ENCODE results near the gene RCL1.

Gene RCL1

DNA sequence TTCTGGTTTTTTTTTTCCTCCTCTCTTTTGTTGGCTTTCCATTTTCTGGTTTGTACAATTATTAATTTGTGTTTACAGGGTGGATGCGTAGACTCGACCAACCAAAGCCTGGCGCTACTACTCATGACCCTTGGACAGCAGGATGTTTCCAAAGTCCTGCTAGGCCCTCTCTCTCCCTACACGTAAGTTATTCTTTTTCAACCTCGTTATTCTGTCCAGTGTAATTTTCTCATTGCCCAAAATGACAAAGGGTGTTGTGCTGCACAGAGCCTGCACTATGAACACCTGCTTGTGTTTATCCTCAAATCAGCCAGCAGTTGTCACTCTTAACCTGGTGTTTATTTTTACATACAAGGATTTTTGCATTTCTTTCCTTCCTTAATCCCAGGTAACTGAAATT lies 56.6 kb downstream of the RCL1 start:
- no peak for DNase-seq

DNA sequence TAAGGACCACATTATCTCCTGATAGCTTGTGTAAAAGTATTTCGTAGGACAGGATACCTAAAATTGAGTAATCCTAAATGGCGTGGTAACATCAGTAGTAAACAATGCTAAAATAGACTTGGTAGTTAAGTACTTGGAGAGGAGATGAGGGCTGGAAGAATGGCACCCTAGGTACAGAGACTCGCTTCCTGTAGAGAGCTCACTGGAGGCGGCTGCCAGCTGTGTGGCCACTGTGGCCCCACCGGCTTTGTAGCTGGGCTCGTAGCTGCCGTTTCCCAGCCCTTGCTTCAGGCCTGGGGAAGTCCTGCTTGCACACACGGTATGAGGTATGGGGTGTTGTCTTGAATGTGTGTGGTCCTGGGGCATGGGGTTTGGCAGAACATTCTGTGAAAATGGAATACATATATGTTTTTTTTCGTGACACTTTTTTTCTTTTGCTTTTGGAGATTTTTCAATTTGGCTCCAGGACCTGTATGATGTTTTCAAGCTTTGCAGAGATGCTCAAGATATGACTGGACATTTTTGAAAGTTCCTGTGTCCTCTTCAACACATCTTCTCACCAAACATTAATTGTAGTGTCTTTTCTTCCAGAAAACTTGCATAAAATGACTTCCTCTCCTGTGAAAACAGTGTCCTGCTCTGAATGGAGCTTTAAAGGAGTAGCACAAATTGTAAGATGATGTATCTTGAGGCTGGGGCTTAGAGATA lies 58.0 kb downstream of the RCL1 start:
- DNase-seq: no peak

DNA sequence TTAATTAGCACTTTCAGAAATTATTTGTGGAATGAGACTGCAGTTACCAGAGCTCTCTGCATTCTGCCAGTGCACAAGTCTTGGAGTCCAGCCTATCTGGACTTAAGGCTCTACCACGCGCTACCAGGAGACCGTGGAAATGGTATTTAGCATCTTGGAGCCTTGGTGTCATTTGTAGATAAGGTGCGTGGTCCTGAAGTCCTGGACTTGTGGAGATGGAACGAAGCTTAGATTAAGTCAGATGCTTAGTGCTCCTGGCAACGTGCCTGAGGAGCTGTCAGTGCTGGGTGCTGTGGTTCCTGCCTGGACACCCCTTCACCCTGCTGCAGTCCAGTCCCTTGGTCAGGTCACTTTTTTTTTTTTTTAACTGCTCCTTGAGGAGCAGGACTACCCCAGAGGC lies 59.7 kb downstream of the RCL1 start:
- DNase-seq: no peak

DNA sequence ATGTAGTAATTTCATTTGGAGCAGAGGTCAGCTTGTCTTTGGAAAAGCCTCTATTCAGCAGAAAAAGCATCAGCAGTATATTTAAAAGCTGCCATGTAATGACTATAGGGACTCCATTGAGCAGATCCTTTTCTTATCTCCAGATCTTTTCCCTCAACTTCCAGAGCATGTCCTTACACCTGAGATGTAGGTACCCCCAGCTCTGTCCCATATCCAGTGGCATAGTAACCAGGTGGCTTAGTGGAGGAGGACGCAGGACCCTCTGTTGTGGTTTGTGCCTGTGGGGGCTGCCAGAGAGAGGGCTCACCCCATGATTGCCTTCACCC lies 61.5 kb downstream of the RCL1 start:
- DNase-seq: no peak

DNA sequence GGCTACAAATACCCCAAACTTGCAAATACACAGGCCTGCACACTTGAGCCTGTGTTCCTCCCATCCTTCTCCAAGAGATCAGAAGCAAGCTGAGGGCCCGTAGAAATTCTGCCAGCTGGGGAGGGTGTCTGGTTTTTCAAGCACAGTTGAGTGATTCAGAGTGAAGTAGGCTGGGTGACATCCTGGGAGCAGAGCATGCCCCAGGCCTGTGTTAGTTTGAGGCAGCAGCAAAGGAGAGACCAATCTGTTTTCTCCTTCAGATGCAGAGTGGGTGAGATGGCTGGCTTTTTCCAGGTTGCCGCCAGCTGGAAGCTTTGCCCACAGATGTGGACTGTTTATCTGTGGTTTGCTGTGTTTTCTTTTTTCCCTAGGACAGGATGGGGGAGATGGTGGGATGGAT lies 63.1 kb downstream of the RCL1 start:
- no peak for DNase-seq

DNA sequence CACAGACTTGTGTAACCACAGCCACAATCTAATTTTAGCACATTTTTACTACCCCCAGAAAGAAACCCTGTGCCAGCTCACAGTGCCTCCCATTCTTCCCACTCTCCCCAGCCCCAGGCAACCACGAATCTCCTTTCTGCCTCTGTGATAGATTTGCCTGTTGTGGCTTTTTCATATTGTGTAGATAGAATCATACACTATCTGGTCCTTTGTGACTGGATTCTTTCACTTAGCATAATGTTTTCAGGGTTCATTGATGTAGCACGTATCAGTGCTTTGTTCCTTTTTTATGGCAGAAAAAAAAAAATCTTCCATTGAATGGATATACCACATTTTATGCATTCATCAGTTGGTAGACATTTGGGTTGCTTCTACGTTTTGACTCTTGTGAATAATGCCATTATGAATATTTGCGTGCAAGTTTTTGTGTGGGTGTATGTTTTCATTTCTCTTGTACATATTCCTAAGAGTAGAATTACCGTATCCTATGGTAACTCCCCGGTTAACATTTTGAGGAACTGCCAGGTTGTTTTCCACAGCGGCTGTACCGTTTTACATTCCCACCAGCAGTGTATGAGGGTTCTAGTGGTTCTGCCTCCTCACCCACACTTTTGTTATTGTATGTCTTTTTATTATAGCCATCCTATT lies 64.5 kb downstream of the RCL1 start:
- DNase-seq: no peak

DNA sequence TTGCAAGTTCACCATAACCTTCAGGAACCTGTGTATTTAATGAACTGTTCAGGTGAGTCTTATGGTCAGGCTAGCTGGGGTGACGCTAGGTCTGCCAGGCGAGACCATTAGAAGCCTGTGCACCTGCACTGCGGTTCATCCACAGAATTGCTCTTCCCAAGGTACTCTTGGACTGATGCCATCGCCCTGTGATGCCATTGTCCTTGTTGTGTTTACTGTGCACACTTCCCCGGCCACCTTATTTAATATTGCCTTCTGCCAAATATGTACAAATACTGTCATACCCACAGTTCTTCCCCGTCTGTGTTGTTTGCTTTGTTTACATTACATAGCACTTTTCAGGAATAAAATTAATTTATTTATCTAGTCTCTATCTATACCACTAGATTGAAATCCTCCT lies 66.3 kb downstream of the RCL1 start:
- DNase-seq: no peak

DNA sequence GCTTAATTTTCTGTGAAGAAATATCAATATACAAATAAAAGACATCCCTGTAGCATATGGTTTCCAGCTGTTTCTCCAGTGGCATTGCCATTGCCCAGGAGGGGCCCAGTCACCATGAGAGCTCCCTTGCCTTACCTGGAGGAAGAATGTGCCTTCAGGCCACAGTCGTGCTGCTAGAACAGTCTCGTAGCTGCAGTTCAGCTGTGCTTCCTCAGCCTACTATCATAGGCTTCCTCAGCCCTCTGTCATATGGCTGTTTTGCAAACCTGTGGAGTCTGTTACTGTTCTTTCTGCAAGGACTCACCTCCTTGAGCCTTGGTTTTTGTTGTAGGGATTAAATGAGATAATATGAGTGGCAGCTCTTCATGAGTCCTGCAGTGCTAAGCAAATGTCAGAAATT lies 67.6 kb downstream of the RCL1 start:
- DNase-seq: no peak

DNA sequence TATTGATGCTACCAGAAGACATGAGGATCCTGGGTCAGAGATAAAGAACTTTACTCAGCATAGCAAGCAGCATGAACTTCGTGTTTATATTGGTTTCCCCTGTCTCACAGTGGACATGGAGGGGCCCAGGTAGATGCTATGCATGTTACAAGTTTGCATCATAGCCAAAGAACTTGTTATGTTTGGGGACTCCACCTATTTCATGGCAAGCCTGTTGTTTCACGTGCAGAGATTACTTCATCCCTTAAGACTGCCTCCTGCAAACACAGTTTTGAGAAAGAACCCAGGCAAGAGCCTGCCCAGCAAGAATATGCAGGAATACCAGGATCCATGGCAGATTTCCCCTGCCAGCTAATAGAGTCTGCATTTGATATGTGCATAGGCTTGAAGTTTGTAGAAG lies 68.4 kb downstream of the RCL1 start:
- no peak for DNase-seq

DNA sequence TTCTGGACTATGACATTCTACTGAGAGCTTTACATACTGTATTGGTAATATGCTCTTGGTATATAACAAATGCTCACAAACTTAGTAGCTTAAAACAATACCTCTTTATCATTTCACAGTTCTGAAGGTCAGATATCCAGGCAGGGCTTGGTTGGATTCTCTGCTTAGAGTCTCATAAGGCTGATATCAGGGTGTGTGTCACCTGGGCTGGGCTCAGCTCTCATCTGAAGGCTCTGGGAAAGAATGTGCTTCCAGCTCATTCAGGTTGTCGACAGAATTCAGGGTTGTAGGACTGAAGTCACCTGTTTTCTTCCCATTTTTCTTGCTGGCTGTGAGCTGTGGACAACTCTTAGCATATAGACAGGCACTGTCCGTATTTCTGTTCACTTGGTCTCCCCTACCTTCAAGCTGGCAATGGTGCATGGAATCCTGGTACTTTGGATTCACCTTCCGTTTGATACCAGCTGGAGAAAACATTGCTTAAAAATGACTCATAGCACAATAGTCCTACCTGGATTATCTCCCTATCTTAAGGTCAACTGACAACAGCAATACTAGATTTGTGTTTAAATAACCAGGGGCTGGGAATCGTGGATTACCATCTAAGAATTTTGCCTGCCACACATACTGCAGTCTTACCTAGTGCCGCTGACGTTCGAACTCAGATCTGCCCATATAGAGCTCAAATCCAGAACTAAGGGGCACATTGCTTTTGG lies 69.2 kb downstream of the RCL1 start:
- DNase-seq: no peak

DNA sequence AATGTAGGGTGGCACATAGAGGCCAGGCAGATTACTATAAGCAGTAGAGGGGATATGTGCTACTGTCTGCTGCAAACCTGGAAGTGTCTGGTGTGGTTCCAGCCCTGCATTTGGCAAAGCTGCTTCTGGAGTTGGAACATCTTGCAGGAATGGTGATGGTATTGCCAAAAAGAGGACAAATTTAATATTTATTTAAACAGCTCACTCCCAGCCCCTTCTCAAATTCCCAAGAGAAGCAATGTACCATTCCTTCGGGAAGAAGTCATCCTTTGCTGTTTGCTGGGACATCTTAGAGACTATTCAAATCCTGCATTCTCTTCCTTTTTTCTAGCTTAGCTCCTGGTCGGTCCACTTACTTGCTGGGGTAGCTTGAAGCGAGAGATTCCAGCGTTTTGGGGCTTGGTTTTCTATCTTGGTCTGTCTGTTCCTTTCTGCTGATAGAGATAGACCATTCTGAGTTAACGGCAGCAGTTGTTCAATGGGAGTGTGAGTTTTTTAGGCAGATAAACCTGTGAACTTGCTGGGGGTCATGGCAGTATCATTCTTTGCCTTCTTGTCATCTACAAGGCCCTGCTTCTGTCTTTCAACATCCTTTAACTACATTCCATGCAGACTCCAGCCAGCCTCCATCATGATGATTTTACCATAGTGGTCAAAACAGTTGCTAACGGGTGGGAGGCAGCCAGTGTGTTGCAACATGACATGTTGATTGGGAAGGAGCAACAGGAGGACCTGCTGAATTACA lies 69.9 kb downstream of the RCL1 start:
- no peak for DNase-seq

DNA sequence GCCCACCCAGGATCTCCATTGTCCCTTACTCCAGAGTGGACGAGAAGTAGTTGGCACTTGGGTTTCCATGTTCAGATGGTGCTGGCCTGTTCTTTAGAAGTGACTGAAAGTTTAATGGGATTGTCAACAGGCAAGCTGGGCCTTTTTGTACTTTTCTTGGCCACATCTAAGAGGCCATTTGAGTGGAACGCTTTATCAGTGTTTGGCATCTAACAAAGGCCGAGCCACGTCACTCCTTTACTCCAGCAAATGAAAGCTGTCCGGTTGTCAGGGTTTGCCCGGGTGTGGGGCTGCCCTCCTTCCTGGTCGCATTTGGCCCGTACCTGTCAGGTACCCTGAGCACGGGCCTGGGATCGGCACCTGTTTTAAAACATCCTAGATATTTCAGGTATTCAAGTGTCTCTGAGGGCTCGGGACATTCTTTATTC lies 71.5 kb downstream of the RCL1 start:
- DNase-seq: no peak

DNA sequence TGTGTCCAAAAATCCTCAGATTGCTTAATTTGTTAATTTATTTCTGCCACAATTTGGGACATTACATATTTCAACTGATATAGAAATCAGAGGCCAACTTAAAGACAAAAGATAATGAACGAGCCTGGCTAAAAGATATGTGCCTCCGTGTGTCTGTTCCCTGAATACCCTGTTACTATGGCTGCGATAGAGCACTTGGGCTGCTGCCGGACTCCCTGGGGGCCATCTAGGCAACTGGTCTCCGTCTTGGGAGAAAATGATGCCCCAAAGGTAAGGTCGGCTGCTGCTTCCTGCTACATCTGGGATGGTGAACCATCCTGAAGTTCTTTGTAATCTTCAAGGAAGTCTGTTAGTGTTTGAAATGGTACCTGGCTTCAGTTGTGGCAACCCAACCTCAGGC lies 72.0 kb downstream of the RCL1 start:
- no peak for DNase-seq

DNA sequence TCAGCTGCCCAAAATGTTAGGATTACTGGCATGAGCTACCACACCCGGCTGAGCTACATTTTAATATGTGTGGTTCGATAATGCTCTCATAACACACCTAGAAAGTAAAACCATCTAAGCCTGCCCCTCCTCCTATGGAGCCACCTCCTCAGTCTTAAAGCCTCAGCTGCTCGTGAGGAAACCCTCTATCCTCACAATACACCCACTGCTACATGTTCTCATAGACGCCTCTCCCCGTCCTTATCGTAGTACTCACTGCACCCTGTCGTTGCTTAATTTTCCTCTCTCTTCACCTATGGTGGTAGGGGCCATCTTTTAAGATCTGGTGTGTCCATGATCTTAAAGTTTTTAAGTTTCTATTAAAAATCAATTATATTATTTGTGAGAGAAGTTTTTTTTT lies 72.9 kb downstream of the RCL1 start:
- no peak for DNase-seq

DNA sequence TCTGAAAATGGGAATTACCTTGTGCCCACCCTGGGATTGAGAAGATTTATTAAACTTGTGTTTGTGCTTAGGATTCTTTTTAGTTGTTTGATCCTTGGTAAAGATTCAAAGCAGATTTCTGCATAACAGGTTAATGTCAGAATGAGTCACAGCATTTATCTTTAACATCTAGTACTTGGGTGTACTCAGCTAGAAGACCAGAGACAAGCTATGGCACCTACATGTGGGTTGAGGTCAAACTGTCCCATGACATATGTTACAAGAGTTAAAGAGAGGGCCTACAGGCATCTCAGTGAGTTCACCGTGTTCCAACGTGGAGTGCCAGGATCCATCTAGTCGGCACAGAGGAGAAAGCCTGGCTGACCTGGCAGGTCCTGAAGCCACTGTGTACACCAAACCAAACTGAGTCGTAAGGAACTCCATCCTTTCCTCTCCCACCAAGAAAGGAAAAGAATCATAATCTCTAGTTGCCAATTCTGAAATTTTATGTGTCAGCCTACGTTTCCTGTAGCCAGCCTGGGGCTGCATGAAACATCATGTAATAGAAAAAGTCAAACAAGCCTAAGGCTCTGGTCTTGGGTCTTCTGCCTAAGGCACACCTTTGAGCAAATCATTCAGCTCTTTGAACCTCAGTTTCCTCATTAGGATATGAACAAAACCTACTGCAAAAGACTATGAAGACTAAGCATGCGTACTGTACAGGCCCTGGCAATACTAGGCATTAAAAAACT lies 73.7 kb downstream of the RCL1 start:
- no peak for DNase-seq

DNA sequence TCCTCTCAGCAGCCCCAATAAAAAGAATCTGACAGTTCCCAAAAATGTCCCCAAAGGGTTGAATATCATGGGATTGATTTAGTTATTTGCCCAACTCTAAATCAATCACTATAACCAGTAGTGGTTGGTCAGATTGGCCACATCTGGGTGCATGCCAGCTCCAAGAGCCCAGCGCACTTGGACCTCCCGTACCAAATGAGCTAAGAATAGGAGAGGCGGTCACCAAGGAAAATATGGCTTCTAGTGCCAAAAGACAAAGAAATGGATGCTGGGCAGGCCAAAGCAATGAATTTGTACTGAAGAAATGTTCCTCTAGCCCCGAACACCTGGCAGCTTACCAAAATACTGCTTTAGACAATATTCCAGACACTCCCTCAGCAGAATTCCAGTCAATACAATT lies 80.3 kb downstream of the RCL1 start:
- DNase-seq: no peak

DNA sequence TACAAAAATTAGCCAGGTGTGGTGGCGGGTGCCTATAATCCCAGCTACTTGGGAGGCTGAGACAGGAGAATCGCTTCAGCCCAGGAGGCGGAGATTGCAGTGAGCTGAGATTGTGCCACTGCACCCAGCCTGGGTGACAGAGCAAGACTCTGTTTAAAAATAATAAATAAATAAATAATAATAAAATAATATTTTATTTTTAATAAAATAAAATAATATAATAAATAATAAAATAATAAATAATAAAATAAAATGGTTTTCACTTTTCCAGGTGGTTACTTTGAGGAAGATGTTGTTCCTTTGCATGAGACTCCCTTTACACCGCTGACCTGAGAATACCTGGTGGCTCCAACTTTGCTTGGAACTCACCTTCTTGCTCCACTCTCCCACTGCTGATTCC lies 82.8 kb downstream of the RCL1 start:
- DNase-seq: no peak

DNA sequence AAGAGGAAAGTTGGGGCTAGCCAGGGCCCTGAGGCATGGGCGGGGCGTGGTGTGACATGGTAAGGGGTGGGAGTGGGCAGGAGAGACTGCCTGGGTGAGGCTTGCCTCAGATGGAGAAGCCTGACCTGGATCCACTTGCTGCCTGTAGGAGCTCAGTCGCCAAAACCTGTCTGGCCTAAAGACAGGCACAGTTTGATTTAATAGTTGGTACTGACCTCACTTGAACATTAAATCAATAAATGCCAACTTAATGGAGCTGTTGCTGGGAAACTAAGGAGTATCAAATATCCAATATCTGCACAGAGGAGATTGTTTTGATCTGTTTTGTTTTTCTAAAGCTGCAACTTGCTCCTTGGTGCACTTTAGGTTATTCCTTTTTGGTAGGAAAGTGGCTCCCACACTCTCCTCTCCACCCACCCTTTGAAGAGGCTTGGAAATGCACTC lies 86.4 kb downstream of the RCL1 start:
- DNase-seq: no peak

DNA sequence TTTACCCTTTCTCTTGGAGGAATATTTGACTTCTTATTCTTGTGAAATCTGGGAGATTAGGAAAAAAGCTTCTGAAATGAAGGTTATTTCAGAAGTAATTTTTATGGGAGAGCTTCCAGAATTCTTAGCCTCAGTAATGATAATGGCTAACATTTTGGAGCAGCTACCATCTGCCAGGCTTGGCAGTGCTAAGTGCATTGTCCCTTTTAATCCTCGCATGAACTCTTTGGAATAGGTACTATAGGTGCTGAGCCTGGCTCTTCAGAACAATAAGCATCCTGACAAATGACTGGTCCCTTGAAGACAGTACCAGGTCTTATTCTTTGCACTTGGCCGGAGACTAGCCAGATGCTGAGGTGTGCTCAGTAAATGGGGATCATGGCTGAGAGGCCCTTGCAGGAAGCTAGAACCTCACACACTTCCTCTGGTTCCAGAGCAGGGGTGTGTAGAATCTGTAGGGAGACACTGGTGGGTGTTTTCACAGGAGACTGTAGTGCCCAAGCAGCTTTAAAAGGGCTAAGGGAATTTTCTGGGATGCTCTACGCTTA lies 90.7 kb downstream of the RCL1 start:
- no peak for DNase-seq

DNA sequence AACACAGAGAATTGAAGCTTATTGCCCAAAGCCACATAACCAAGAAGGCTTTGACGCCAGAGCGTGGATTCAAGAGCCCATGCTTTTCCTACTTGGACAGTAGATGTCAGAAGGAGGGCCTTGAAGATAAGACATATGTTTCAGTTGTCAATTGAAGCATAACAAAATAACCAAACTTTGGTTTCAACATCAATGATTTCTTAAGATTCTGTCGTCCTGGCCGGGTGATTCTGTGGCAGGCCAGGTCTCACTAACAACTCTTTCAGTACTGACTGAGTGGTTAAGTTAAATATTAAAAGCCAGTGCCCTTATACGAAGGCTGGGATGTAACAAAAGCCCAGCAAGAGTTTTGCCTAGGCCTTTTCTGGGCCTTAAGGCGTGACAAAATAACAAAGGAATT lies 94.0 kb downstream of the RCL1 start:
- DNase-seq: no peak

DNA sequence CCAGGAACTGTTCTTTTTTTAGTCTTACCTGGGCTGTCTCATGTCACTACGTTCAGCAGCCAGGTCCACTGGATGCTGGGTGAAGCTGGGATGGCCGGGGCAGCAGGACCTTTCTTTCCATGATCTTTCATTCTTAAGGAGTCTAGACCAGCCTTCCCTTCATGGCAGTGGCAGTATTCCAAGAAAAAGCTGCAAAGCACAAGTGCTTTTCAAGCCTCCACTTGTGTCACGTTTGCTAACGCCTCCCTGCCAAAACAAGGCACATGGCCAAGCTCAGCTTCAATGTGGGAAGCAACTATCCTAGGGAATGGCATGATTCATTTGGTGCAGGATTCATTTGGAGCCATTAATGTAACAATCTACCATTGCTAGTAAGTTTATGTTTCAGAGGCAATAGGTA lies 94.8 kb downstream of the RCL1 start:
- no peak for DNase-seq

DNA sequence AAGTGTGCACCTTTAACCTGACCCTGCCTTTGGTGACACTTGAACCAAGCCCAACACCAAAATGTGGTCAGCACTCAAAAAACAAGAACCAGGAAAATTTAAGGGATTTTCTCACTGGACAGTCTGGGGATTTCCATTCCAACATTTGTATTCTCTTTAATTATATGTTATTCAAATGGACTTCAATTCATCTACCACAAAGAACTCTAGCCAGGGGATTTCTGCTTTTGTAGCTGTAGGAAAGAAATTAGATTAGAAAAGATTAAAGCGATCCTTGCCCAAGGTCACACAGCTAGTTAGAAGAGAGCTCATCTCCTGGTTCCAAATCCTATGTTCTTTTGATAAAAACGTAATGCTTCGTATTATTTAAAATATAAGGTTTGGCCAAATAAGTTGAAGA lies 97.5 kb downstream of the RCL1 start:
- DNase-seq: no peak

DNA sequence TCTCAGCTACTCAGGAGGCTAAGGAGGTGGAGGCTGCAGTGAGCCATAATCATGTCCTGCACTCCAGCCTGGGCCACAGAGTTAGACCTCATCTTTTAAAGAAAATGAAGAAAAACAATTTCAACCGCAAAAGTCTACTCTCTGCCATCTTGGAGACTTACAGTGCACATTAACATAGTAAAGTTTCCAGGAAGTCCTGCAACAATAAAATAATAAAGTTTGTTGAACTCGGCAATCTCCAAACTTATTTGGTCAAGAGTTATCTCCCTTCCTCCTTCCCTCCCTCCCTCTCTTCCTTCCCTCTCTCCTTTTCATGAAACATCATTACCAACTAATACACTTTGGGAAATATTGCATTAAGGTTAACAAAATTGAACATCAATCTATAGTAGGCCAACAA lies 98.2 kb downstream of the RCL1 start:
- DNase-seq: no peak

All from activated T-cell treated with anti-CD3 and anti-CD28 coated beads for 4 hours (primary cell).